Right cardiac atrium (tissue), 5 donors: ENCODE data around the gene FOXD2. TPM values are rescaled to one million over a fixed set of nuclear protein-coding genes. Genes with fewer than 3 reads are reported as not detected.
A peak's percentile ranks its signal among the peaks of the same experiment; 100 is the strongest.

Experiments used
- ATAC-seq, 2 donors: fragments of 200-7000 bp; cut with Tn5 transposase; one replicate each; pipeline versions ENCODE4 v1.8.0 to v1.9.1; 2020; ENCODE audit warnings: moderate library complexity in 2 of 2, mild to moderate bottlenecking in 1 of 2
- DNase-seq, 3 donors: peaks; one replicate each; pipeline ENCODE4 v3.0.0-alpha.2; 2020
- H3K27ac ChIP-seq: one replicate; pipeline ENCODE4 v1.5.1; 2013; ENCODE audit warnings: mild to moderate bottlenecking, low read length, control low read depth, moderate library complexity
- H3K27me3 ChIP-seq: one replicate; pipeline ENCODE4 v1.6.1; 2013; ENCODE audit not compliant: control insufficient read depth, insufficient read depth
- H3K4me1 ChIP-seq: one replicate; pipeline ENCODE4 v1.6.1; 2013; ENCODE audit warnings: low read length; ENCODE audit not compliant: control insufficient read depth, insufficient read depth
- H3K4me3 ChIP-seq: one replicate; pipeline ENCODE4 v1.5.1; 2013; ENCODE audit warnings: low read length, control low read depth
- H3K9me3 ChIP-seq: one replicate; pipeline ENCODE4 v1.6.1; 2013; ENCODE audit warnings: low read length; ENCODE audit not compliant: control insufficient read depth
- WGBS: extraction: QIAGEN DNeasy Blood & Tissue Kit; methylation state at CpG from one replicate; pipeline ENCODE4 v1.1.7; 2013; 5-methylcytosine and 5-hydroxymethylcytosine counted together
- intact Hi-C, 4 donors: fragments of 100-400 bp; cut with DNase I; formaldehyde crosslinking; loops; one replicate each; pipeline versions ENCODE4 v1.11.0 to v1.14.0; 2022 to 2023
- polyA plus RNA-seq: library from polyadenylated mRNA; stranded (reverse); fragments of 200-250 nt; gene quantifications from one replicate; pipeline ENCODE4 v1.2.3, GENCODE V29; 2013
- total RNA-seq, 4 donors: library from RNA; stranded (reverse); fragmentation: NEBNext Ultra II Directional; extraction: Animal tissue kit (Norgen Biotek cat#: 25700); gene quantifications; one replicate each; pipeline ENCODE4 v1.2.1, GENCODE V29; 2021
- donor health status: healthy with polysubstance abuse.
- donor health status: DM: no; HTN: yes; CAD: no.
- donor health status: DM: no; HTN: no; CAD: no.
- donor health status: DM: no; HTN: yes; CAD: no; lungs with severe emphysema.
- donor health status: DM: yes; HTN: yes; CAD: no.

The FOXD2 gene
- total and polyA plus RNA-seq, 5 donors = 0.05 to 0.08 (median 0.06) TPM; not detected in 2

DNA sequence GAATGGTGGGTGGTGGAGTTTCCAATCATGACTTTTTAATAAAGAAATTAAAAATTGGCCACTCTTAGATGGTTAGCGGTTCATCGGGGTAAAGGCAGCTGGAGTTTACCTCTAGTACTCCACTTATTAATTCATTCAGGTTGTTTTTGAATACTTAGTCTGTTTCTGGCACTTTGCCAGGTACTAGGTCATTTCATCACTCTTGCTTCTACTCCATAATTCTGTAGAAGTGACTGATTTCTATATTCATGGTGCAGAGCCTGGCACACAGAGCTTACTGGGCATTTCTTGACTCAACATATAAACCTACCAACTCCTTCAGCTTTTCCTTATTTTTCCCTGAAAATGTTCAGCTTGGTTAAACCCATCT is 31.5 kb downstream of the FOXD2 start:
- intact Hi-C loops = no loop called here
- WGBS = 88% methylated on average over 2 of the region's 2 CpGs
- ATAC-seq = no peak

DNA sequence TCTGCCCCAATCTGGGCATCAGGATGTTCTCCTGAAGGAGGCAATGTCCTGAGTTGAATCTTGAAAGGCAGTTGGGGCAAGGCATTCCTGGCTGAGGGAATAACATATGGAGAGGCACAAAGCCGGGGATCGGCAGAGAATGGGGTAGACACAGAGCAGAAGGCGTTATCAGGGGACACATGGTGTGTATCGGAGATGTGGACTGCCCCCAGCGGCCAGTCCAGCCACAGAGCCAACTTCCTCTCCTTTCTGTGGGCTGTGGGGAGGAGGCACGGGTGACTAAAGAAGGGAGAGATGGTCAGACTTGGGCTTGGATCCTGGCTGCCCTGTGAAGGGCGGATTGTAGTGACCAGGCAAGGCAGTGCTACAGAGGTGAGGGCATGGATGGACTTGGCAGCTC is 32.1 kb downstream of the FOXD2 start:
- ATAC-seq (no peak), DNase-seq (no peak)
- Histone ChIP-seq H3K9me3 (no peaks in the 10 kb centered on the region), H3K27ac (no peak overlapping the region), H3K4me1 (no peaks in the 10 kb centered on the region), H3K27me3 (peaks cover 2% of the 10 kb centered on the region), H3K4me3 (no peak overlapping the region)
- 73% methylated on average over 7 of the region's 7 CpGs for whole genome bisulfite sequencing
- intact Hi-C loops = no loop called here

More for the DNA sequence above, 31.5 kb downstream of the FOXD2 start:
- DNase-seq = no peak
- no peak overlapping the region for H3K4me3 ChIP-seq
- H3K4me1 ChIP-seq = no peaks in the 10 kb centered on the region
- H3K27ac ChIP-seq = no peak overlapping the region
- H3K9me3 ChIP-seq = no peaks in the 10 kb centered on the region
- H3K27me3 ChIP-seq = peaks cover 2% of the 10 kb centered on the region

DNA sequence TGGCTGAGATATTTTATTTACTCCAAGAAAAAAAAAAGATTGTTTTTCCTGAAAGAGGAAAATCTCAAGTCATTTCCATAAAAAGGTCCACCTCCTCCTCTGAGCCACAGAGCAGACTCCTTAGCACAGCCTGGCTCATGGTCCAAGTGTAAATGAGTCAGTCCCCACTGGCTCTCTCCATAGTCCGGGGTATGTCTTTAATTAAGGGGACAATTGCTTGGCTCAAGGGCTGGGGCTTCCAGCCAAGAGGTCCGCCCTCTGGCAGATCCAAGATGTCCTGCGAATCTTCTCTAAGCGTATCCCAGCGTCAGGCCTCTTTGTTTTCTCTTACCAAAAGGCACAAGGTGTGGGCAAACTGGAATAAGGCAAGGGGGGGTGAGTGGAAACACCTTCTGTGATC is 33.3 kb downstream of the FOXD2 start:
- 65% methylated on average over 5 of the region's 5 CpGs for WGBS
- Histone ChIP-seq H3K4me3 (no peak overlapping the region), H3K27ac (no peak overlapping the region), H3K4me1 (no peaks in the 10 kb centered on the region), H3K27me3 (peaks cover 2% of the 10 kb centered on the region), H3K9me3 (no peaks in the 10 kb centered on the region)
- peak; percentile 48 to 51 for ATAC-seq
- intact Hi-C loops = no loop called here
- peak in 1 of 3 donors; percentile 32 for DNase-seq

DNA sequence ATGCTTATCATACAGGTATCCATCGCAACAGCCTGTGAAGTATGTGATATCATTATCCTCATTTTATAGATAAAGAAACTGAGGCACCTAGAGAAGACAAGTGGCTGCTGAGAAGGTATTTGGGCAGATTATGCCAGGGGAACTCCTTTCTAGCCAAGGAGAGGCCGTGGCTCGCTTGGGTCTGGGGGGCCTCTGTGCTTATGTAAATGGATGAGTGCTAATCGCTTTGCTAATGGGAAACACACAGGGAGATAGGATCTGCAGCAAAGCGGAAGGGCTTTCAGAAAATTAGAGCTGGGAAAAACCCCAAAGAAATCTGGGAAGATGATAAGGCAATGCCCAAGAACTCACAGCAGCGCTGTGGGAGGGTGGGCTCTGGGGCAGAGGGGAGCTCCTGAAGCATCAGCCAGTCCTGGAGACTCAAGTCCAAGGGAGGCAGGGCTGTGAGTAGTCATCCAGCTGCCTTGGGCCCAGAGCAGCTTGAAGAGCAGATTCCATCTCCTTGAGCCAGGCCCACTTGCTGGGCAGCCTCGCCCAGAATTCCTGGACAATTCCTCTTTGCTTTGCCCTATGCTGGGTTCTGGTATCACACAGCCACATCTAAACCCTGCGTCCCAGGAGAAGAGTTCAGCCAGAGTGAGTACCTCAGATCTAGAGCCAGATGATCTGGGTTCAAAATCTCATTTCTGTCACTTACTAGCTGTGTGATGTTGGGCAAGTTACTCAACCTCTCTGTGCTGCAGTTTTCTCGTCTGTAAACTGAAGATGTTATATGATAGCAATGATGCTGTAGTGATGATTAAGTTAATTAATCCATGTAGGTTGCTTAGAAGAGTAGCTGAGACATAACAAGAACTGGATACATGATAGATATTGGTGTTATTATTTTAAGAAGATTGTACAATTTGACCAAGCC is 36.7 kb downstream of the FOXD2 start:
- WGBS = 48% methylated on average over 9 of the region's 9 CpGs
- Histone ChIP-seq H3K4me1 (no peaks in the 10 kb centered on the region), H3K27ac (no peak overlapping the region), H3K4me3 (no peak overlapping the region), H3K27me3 (no peaks in the 10 kb centered on the region), H3K9me3 (no peaks in the 10 kb centered on the region)
- no peak for ATAC-seq
- no peak for DNase-seq
- intact Hi-C loops = no loop called here

DNA sequence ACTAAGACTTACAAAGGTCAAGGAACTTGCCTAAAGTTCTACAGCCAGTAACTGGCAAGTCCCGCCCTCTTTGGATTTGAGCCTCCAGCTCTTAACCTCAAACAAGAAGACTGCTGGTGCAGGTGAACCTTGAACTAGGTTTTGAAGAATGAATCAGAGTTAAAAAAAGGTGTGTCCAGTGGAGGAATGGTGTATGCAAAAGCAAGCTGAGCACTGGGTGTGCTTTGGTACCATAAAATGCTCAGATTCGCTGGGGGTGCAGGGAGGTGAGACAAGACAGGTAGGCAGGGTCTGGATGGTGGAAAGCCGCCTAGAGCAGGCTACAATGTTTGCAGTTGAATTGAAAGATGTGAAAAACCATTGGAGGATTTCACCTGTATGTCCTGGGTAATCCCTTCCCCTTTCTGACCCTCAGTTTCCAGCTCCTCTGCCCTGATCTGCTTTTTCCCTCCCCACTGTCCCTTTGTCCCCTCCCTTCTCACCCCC is 39.8 kb downstream of the FOXD2 start:
- Histone ChIP-seq H3K27ac (no peak overlapping the region), H3K4me3 (no peak overlapping the region), H3K9me3 (no peaks in the 10 kb centered on the region), H3K4me1 (no peaks in the 10 kb centered on the region), H3K27me3 (no peaks in the 10 kb centered on the region)
- intact Hi-C loops = no loop called here
- 92% methylated on average over 3 of the region's 3 CpGs for WGBS
- DNase-seq (no peak), ATAC-seq (peak in 1 of 2 donors; percentile 47)

DNA sequence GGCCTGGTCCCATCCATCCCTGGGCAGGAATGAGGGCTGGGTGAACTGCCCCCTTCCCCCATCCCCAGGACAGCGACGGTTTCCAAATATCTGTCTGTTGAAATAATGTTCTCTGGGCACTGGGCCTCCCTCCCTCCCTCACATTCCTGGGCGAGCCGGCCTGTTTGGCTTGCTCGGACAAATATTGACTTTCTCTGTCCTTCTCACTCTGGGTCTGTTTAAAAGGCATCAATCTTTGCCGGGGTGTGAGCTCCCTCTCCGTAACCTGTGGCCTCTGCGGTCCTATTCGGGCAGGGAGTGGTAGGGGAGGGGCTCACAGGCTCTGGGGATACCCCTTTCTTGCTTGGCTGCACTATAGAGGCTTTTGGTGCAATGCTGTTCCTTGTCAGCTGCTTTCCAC is 40.2 kb downstream of the FOXD2 start:
- ATAC-seq = peak in 1 of 2 donors; percentile 58
- Histone ChIP-seq H3K27ac (no peak overlapping the region), H3K4me3 (no peak overlapping the region), H3K4me1 (no peaks in the 10 kb centered on the region), H3K9me3 (no peaks in the 10 kb centered on the region), H3K27me3 (no peaks in the 10 kb centered on the region)
- 35% methylated on average over 9 of the region's 9 CpGs for WGBS
- no peak for DNase-seq
- intact Hi-C loops = no loop called here

DNA sequence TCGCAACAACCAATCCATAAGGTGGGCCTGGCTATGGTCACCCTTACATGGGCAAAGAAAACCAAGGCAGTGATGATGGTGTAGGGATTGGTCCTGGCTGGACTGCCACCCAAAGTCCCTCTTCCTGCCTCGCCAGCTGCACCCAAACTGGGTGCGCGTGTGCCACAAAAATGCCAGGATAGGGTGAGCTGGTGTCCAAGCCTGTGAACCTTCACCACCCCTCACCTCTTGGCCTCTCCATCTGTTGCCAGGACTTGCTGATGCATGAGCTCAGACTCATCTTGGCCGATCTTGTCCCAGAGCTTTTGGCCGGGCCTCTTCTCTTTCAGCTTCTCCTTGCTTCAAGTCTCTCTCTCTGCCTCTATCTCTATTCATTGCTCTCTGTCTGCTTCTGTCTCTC is 41.8 kb downstream of the FOXD2 start:
- H3K9me3 ChIP-seq = no peaks in the 10 kb centered on the region
- intact Hi-C loops = no loop called here
- ATAC-seq = no peak
- no peaks in the 10 kb centered on the region for H3K27me3 ChIP-seq
- 85% methylated on average over 6 of the region's 6 CpGs for WGBS
- no peaks in the 10 kb centered on the region for H3K4me1 ChIP-seq
- no peak for DNase-seq
- no peak overlapping the region for H3K4me3 ChIP-seq
- H3K27ac ChIP-seq = no peak overlapping the region

DNA sequence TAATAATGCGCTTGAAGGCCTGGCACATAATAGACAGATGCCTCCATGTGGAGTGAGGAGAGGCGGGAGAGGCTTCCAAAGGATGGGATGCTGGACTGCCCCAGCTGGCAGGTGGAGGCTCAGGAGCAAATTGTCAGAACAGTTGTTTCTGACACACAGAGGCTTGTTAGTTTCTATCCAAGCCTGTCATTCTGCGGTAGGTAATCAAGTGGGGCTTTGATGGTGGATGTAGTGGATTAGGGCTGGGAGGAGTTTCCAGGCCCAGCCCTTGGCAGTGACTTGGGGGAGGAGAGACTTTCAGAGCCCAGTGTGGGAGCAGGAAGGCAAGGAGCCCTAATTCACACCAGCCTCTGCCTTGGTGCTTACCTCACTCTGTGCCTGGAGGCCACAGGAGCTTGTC is 44.1 kb downstream of the FOXD2 start:
- H3K4me1 ChIP-seq = no peaks in the 10 kb centered on the region
- no peak for ATAC-seq
- intact Hi-C loops = no loop called here
- H3K4me3 ChIP-seq = no peak overlapping the region
- no peak for DNase-seq
- 93% methylated on average over 3 of the region's 3 CpGs for WGBS
- H3K27me3 ChIP-seq = no peaks in the 10 kb centered on the region
- H3K9me3 ChIP-seq = no peaks in the 10 kb centered on the region
- H3K27ac ChIP-seq = no peak overlapping the region

DNA sequence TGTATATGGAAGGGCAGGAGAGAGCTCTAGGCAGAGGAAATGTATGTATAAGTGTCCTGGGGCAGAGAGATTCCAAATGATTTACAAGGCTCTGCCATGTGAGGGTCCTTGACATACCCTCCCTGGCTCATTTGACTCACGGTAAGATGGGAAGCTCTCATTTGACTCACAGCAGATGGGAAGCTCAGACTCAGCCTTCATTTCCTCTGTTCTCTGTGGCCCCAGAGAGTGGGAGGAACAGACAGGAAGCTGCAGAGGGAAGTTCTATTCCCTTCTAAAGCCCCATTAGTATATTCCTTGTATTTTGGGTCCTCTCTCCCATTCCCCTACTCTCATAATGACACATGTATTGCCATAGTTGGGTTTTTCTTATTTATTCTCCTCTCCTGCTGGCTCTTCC is 44.9 kb downstream of the FOXD2 start:
- WGBS = 48% methylated on average over 1 of the region's 1 CpG
- no peak for ATAC-seq
- H3K4me1 ChIP-seq = no peaks in the 10 kb centered on the region
- H3K9me3 ChIP-seq = no peaks in the 10 kb centered on the region
- DNase-seq = no peak
- H3K4me3 ChIP-seq = no peak overlapping the region
- no peak overlapping the region for H3K27ac ChIP-seq
- no peaks in the 10 kb centered on the region for H3K27me3 ChIP-seq
- intact Hi-C loops = no loop called here

DNA sequence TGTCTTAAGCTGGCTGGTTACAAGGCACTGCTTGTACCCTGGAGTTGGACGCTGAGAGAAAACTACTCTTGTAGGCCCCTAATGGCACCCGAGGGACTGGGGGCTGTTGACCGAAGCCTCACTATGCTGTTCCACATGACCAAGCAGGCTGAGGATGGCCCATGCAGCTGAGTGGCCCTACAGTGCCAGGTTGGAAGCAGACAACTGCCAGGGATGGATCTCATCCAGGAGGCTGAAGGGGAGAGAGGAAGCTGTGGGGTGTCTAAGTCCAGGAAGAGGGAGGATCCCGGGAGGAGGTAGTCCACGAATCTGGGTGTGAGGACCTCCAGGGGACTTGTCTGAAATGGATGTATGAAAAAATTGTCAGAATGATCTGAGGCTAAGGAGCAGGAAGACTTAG is 45.8 kb downstream of the FOXD2 start:
- intact Hi-C loops = no loop called here
- 77% methylated on average over 5 of the region's 5 CpGs for WGBS
- Histone ChIP-seq H3K4me1 (no peaks in the 10 kb centered on the region), H3K4me3 (no peak overlapping the region), H3K27ac (no peak overlapping the region), H3K27me3 (peaks cover 3% of the 10 kb centered on the region), H3K9me3 (no peaks in the 10 kb centered on the region)
- no peak for DNase-seq
- no peak for ATAC-seq

DNA sequence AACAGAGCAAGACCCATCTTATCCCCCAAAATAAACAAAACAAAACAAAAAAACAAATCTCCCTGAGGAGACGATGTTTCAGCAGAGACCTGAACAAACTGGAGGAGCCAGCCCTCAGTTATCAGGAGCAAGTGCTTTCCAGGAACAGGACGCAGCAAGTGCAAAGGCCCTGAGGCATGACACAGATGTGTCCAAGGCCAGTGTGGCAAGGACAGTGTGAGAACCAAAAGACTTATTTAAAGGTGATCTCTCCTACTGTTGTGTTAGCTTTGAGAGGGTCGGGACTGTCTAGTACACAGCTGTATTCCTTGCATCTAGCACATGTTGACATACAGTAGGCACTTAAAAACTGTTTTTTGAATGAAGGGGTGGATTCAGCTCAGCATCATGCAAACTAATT is 48.0 kb downstream of the FOXD2 start:
- intact Hi-C loops = no loop called here
- WGBS = 84% methylated on average over 3 of the region's 3 CpGs
- Histone ChIP-seq H3K4me3 (no peak overlapping the region), H3K27me3 (peaks cover 3% of the 10 kb centered on the region), H3K9me3 (no peaks in the 10 kb centered on the region), H3K27ac (no peak overlapping the region), H3K4me1 (no peaks in the 10 kb centered on the region)
- ATAC-seq (no peak), DNase-seq (no peak)
